Caco-2 (cell line): Measurements from ENCODE around the gene MAPK12. TPM values are rescaled to one million over a fixed set of nuclear protein-coding genes. Genes with fewer than 3 reads are reported as not detected.

Experiments
- BruUV-seq: library from RNA; stranded (reverse); fragments of 400-500 nt; replicated peaks from 2 replicates; lab custom pipeline; 2021; lab: Mats Ljungman, UMichigan
- CTCF ChIA-PET: fragments of 300-600 bp; sonication (Branson Sonifier 250); formaldehyde crosslinking; loops from one replicate; lab custom pipeline; 2022; ENCODE audit warnings: antibody characterized with exemption; lab: Charles Lee
- POLR2A ChIA-PET: fragments of 300-600 bp; sonication (Branson Sonifier 250); formaldehyde crosslinking; loops from one replicate; lab custom pipeline; 2022; ENCODE audit warnings: antibody characterized with exemption; lab: Charles Lee
- DNase-seq, 2 experiments: peaks; one replicate each; pipeline versions ENCODE4 v3.0.0 to v3.0.0-alpha.2; 2020 to 2022
- H3K27me3 ChIP-seq: replicated peaks from 2 replicates; pipeline ENCODE4 v1.6.0; 2011; ENCODE audit warnings: low read length; ENCODE audit not compliant: control insufficient read depth, insufficient read depth
- H3K36me3 ChIP-seq: 2 replicates; pipeline ENCODE4 v1.5.1; 2011; ENCODE audit warnings: low read length; ENCODE audit not compliant: control insufficient read depth, insufficient read depth
- H3K4me1 ChIP-seq: fragments of 250-450 bp; sonication (Bioruptor Pico); 2 replicates; pipeline ENCODE4 v1.5.1; 2020; ENCODE audit warnings: mild to moderate bottlenecking
- H3K4me3 ChIP-seq: 2 replicates; pipeline ENCODE4 v1.5.1; 2011; ENCODE audit warnings: low read depth, mild to moderate bottlenecking, control low read depth, low read length
- H3K9me3 ChIP-seq: fragments of 250-450 bp; sonication (Bioruptor Pico); 2 replicates; pipeline ENCODE4 v1.5.1; 2020; ENCODE audit warnings: mild to moderate bottlenecking, moderate library complexity
- H3K27ac Mint-ChIP-seq: one replicate; pipeline ENCODE4 v1.8.0; 2022; ENCODE audit warnings: mixed read lengths; ENCODE audit not compliant: unreplicated experiment
- H3K27me3 Mint-ChIP-seq: one replicate; pipeline ENCODE4 v1.8.0; 2022; ENCODE audit warnings: mixed read lengths; ENCODE audit not compliant: insufficient read depth, unreplicated experiment
- H3K36me3 Mint-ChIP-seq: one replicate; pipeline ENCODE4 v1.8.0; 2022; ENCODE audit warnings: mild to moderate bottlenecking, mixed read lengths; ENCODE audit not compliant: insufficient read depth, unreplicated experiment
- H3K4me1 Mint-ChIP-seq: one replicate; pipeline ENCODE4 v1.8.0; 2022; ENCODE audit warnings: low read depth, mixed read lengths; ENCODE audit not compliant: unreplicated experiment
- H3K4me3 Mint-ChIP-seq: one replicate; pipeline ENCODE4 v1.8.0; 2022; ENCODE audit warnings: mild to moderate bottlenecking, moderate library complexity, mixed read lengths; ENCODE audit not compliant: unreplicated experiment
- H3K9me3 Mint-ChIP-seq: one replicate; pipeline ENCODE4 v1.8.0; 2022; ENCODE audit warnings: mixed read lengths; ENCODE audit not compliant: unreplicated experiment
- intact Hi-C: fragments of 100-400 bp; cut with micrococcal nuclease; formaldehyde crosslinking; loops from one replicate; pipeline ENCODE4 v1.10.0; 2022; ENCODE audit not compliant: unreplicated experiment
- total RNA-seq: library from RNA; stranded (reverse); gene quantifications from 2 replicates; pipeline ENCODE4 v1.2.3, GENCODE V29; 2022
- TF ChIP-seq, protein P1 (sequence below), 2 experiments: fragments of 200-600 bp in 1 of 2; IDR thresholded peaks; 1 replicate in 1 of 2; 2 replicates in 1 of 2; pipeline versions ENCODE4 v1.5.1 to v1.8.0; 2011 to 2022; ENCODE audit warnings: antibody characterized with exemption in 1 of 2, control low read depth in 1 of 2, inconsistent platforms in 1 of 2, low read depth in 1 of 2, low read length in 1 of 2, mild to moderate bottlenecking in 1 of 2, moderate library complexity in 1 of 2; ENCODE audit not compliant: insufficient read depth in 1 of 2, severe bottlenecking in 1 of 2, unreplicated experiment in 1 of 2

The MAPK12 gene
- total RNA-seq, 1 experiment from 2014 or later: 37.4 TPM

DNA sequence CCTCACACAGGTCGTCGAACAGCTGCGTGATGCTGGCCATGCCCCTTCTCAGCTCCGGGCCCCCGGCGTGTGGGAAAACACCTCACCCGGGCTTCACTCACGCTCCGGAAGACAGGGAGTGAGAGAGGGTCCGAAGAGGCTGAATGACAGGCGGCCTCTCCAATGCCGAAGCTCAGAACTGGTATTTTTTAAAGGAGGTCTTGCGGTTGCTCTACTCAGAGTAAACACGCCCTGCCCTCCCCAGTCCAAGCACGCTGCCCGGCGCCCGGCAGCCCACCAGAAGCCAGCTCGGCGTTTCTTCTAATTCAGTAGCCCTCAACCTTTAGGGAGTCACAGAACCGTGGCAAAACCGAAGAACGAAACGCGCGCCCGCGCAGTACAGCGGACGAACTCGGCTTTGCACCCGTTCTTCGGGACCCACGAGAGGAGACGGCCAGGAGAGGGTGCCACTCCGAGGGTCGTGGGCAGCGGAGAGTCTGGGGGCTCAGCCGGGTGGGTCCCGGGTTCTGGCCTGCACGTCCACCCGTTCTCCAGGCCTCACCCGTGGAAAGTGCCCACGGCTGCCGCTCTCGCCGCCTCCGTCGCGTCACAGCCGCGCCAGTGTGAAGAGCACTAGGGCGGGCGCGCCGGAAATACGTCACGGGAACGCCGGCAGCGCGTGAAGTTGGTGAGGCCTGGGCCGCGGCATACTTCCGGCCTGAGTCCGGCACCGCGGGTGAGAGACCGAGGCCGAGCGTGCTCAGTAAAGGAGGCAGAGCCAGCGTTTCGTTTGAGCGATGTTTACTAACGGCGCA is 16.9 kb downstream of the MAPK12 start, which contains the start of gene TUBGCP6:
Gene TUBGCP6, minus strand, starts transcription at position 604 of the 794 bp plus-strand sequence. Its CDS starts 564 bp downstream, at position 40.
- Mint-ChIP-seq H3K4me3 (peak within 1 kb of the TSS; percentile 76), H3K27ac (peak within 1 kb of the TSS; percentile 87), H3K27me3 (no peaks in the 10 kb centered on the region), H3K9me3 (no peaks in the 10 kb centered on the region), H3K36me3 (peaks cover 47% of the 10 kb centered on the region), H3K4me1 (peaks cover 8% of the 10 kb centered on the region)
- CTCF ChIA-PET: interaction anchor here (2.5 kb wide), 1 partner anchor 98 kb away, joined by 8 read pairs; no protein-coding TSS in a partner anchor
- no peaks in the 10 kb centered on the region for H3K27me3 ChIP-seq
- H3K36me3 ChIP-seq: peaks cover 9% of the 10 kb centered on the region; the same call in 1 of the 2 replicates
- H3K9me3 ChIP-seq: no peaks in the 10 kb centered on the region
- TF ChIP-seq, protein P1, sequence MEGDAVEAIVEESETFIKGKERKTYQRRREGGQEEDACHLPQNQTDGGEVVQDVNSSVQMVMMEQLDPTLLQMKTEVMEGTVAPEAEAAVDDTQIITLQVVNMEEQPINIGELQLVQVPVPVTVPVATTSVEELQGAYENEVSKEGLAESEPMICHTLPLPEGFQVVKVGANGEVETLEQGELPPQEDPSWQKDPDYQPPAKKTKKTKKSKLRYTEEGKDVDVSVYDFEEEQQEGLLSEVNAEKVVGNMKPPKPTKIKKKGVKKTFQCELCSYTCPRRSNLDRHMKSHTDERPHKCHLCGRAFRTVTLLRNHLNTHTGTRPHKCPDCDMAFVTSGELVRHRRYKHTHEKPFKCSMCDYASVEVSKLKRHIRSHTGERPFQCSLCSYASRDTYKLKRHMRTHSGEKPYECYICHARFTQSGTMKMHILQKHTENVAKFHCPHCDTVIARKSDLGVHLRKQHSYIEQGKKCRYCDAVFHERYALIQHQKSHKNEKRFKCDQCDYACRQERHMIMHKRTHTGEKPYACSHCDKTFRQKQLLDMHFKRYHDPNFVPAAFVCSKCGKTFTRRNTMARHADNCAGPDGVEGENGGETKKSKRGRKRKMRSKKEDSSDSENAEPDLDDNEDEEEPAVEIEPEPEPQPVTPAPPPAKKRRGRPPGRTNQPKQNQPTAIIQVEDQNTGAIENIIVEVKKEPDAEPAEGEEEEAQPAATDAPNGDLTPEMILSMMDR (IDR thresholded peaks at IDR 0.05; ENCODE audit: insufficient read depth in 1 of 2, low read depth in 1 of 2, low read length in 1 of 2, severe bottlenecking in 1 of 2, unreplicated experiment in 1 of 2): no peak
- intact Hi-C loops: no loop called here
- H3K4me3 ChIP-seq: peak within 1 kb of the TSS; percentile 58
- H3K4me1 ChIP-seq: peaks cover 10% of the 10 kb centered on the region
- DNase-seq: peak; percentile 89 to 93
- BruUV-seq: TSS peak; percentile 42
- POLR2A ChIA-PET: interaction anchor here (0.6 to 0.7 kb wide), 2 partner anchors 55 to 82 kb away, joined by 3 to 4 read pairs; no protein-coding TSS in a partner anchor

DNA sequence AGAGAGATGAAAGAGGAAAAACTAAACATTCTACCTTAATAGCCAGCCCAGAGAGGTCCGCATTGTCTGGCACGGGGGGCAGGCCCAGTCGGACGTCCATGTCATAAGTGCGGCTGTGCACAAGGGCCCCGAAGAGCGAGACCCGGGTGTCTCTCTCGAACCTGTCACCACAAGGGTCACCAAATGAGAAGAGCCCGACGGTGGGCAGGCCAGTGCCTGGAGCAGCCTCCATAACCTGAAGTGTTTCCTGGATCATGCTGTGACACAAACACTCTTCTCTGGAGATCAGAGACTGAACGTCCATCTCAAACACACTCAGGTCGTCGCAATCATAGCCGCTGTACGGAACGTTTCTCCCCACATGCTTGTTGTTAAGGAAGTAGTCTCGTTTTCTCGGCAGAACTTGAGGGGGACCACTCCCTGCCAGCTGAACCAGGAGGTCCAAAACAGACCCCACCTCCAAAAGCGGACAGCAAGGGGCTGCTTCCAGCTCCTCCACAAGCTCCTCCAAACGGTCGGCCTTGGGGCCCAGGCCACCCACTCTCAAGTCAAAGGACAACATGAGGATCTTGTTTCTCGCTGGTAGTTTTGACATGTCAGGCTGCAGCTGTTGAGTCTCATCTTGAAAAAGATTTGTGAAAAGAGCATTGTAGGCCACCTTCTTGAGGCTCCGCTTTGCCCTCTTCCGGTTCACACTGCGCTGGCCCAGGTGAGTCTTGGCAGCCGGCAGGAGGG is 17.6 kb downstream of the MAPK12 start:
- ChIA-PET POLR2A (interaction anchor here (0.6 to 0.7 kb wide), 2 partner anchors 56 to 83 kb away, joined by 3 to 4 read pairs; no protein-coding TSS in a partner anchor), CTCF (interaction anchor here (0.6 to 2.5 kb wide), 2 partner anchors 98 to 128 kb away, joined by 3 to 8 read pairs; no protein-coding TSS in a partner anchor)
- Histone ChIP-seq H3K36me3 (peaks cover 7% of the 10 kb centered on the region; the same call in 1 of the 2 replicates), H3K4me3 (peak overlapping the region; percentile 58), H3K27me3 (no peaks in the 10 kb centered on the region), H3K9me3 (no peaks in the 10 kb centered on the region), H3K4me1 (peaks cover 8% of the 10 kb centered on the region)
- no TSS peak for BruUV-seq
- Mint-ChIP-seq H3K27ac (peak overlapping the region; percentile 87), H3K4me3 (peak overlapping the region; percentile 76), H3K36me3 (peaks cover 43% of the 10 kb centered on the region), H3K9me3 (no peaks in the 10 kb centered on the region), H3K27me3 (no peaks in the 10 kb centered on the region), H3K4me1 (peaks cover 8% of the 10 kb centered on the region)
- TF ChIP-seq, protein P1 (IDR thresholded peaks at IDR 0.05; ENCODE audit: insufficient read depth in 1 of 2, low read depth in 1 of 2, low read length in 1 of 2, severe bottlenecking in 1 of 2, unreplicated experiment in 1 of 2): no peak
- no peak for DNase-seq
- intact Hi-C loops: no loop called here

DNA sequence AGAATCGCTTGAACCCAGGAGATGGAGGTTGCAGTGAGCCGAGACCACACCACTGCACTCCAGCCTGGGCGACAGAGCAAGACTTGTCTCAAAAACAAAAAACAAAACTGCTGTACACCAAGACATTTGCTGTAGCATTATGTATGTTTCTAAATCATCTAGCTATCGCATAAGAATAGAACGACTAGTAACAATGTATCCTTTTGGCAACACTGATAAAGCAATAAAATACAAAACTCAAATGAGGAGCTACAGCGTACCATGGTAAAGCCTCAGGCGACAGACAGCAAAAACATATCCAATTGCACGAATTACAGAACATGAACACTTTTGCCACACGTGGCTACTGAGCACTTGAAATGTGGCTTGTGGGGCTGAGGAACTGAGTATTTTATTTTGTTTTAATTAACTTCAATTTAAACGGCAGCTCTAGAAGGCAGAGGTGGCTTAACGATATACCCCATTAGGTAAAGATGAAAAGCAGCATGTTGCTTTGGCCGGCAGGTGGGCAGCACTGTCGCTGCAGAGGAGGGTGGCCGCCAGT is 19.0 kb downstream of the MAPK12 start:
- no peaks in the 10 kb centered on the region for H3K27me3 Mint-ChIP-seq
- peaks cover 36% of the 10 kb centered on the region for H3K36me3 Mint-ChIP-seq
- H3K9me3 Mint-ChIP-seq: no peaks in the 10 kb centered on the region
- H3K27me3 ChIP-seq: no peaks in the 10 kb centered on the region
- peak overlapping the region; percentile 76 for H3K4me3 Mint-ChIP-seq
- H3K36me3 ChIP-seq: peaks cover 2% of the 10 kb centered on the region; the same call in 1 of the 2 replicates
- H3K27ac Mint-ChIP-seq: no peak overlapping the region
- DNase-seq: no peak
- H3K4me1 Mint-ChIP-seq: peaks cover 8% of the 10 kb centered on the region
- TF ChIP-seq, protein P1 (IDR thresholded peaks at IDR 0.05; ENCODE audit: insufficient read depth in 1 of 2, low read depth in 1 of 2, low read length in 1 of 2, severe bottlenecking in 1 of 2, unreplicated experiment in 1 of 2): no peak
- POLR2A ChIA-PET: no interaction called here
- H3K4me1 ChIP-seq: peaks cover 8% of the 10 kb centered on the region
- no peaks in the 10 kb centered on the region for H3K9me3 ChIP-seq
- BruUV-seq: no TSS peak
- intact Hi-C loops: no loop called here
- no peak overlapping the region for H3K4me3 ChIP-seq
- CTCF ChIA-PET: no interaction called here
